HG03342 (cell line): Measurements from ENCODE around the gene LUZP2.

Experiments used
- ATAC-seq: cut with Tn5 transposase; IDR thresholded peaks from one replicate; pipeline ENCODE4 v1.9.1; 2021; ENCODE audit warnings: mild to moderate bottlenecking, moderate library complexity; ENCODE audit not compliant: unreplicated experiment

Gene LUZP2

GRCh38 chr11:25065746-25066145 is 568.9 kb downstream of the LUZP2 start:
- ATAC-seq: no peak

GRCh38 chr11:25066706-25067105 is 569.9 kb downstream of the LUZP2 start:
- ATAC-seq: no peak

GRCh38 chr11:25068451-25068850 is 571.6 kb downstream of the LUZP2 start:
- ATAC-seq: no peak

- no peak for ATAC-seq
These were observed 597.4 kb downstream of the LUZP2 start for GRCh38 chr11:25094085-25094802.

GRCh38 chr11:25119416-25119815 is 622.6 kb downstream of the LUZP2 start:
- no peak for ATAC-seq
